ENCODE data around the gene FAM163B. TPM values are rescaled to one million over a fixed set of nuclear protein-coding genes. Genes with fewer than 3 reads are reported as not detected.

The FAM163B gene
- total RNA-seq, 1 donor from 2014 or later = not detected

GRCh38 chr9:133581513-133582343, 27.5 kb downstream of the FAM163B start:
- peaks cover 62% of the 10 kb centered on the region for H3K27me3 Mint-ChIP-seq
- POLR2A ChIA-PET = no interaction called here
- DNase-seq = no peak
- peaks cover 38% of the 10 kb centered on the region for H3K4me1 Mint-ChIP-seq
- no peak for ATAC-seq (ENCODE audit: low read depth)
- no peak overlapping the region for H3K27ac Mint-ChIP-seq
- H3K4me3 Mint-ChIP-seq = no peak overlapping the region
- no peaks in the 10 kb centered on the region for H3K9me3 Mint-ChIP-seq
- no peak for TF ChIP-seq CTCF (IDR thresholded peaks at IDR 0.05)
- no peaks in the 10 kb centered on the region for H3K36me3 Mint-ChIP-seq (ENCODE audit: low read depth)
- CTCF ChIA-PET = no interaction called here
- intact Hi-C loops (cut with micrococcal nuclease) = no loop called here

- no peaks in the 10 kb centered on the region for H3K36me3 Mint-ChIP-seq (ENCODE audit: low read depth)
- TF ChIP-seq CTCF (IDR thresholded peaks at IDR 0.05) = no peak
- ATAC-seq (ENCODE audit: low read depth) (no peak), DNase-seq (no peak)
- no peak overlapping the region for H3K27ac Mint-ChIP-seq
- no peak overlapping the region for H3K4me3 Mint-ChIP-seq
- peaks cover 67% of the 10 kb centered on the region for H3K27me3 Mint-ChIP-seq
- CTCF ChIA-PET = no interaction called here
- no peaks in the 10 kb centered on the region for H3K9me3 Mint-ChIP-seq
- intact Hi-C loops (cut with micrococcal nuclease) = no loop called here
- POLR2A ChIA-PET = no interaction called here
- H3K4me1 Mint-ChIP-seq = peaks cover 38% of the 10 kb centered on the region
These were observed 28.2 kb downstream of the FAM163B start for GRCh38 chr9:133581011-133581410.

- DNase-seq (no peak), ATAC-seq (ENCODE audit: low read depth) (no peak)
- Mint-ChIP-seq H3K27ac (no peak overlapping the region), H3K36me3 (ENCODE audit: low read depth) (no peaks in the 10 kb centered on the region), H3K4me3 (no peak overlapping the region), H3K4me1 (peaks cover 32% of the 10 kb centered on the region), H3K27me3 (peaks cover 70% of the 10 kb centered on the region), H3K9me3 (no peaks in the 10 kb centered on the region)
- CTCF ChIA-PET = no interaction called here
- POLR2A ChIA-PET = interaction anchor here (0.6 kb wide), 1 partner anchor 727 kb away, joined by 4 read pairs; no protein-coding TSS in a partner anchor
- TF ChIP-seq CTCF (IDR thresholded peaks at IDR 0.05) = no peak
- intact Hi-C loops (cut with micrococcal nuclease) = no loop called here
These were observed 28.8 kb downstream of the FAM163B start for GRCh38 chr9:133580419-133580738.

- no peak overlapping the region for H3K27ac Mint-ChIP-seq
- ATAC-seq (ENCODE audit: low read depth) = no peak
- TF ChIP-seq CTCF (IDR thresholded peaks at IDR 0.05) = no peak
These were observed 29.4 kb downstream of the FAM163B start for GRCh38 chr9:133579601-133580418.

More at GRCh38 chr9:133579601-133580418, 29.4 kb downstream of the FAM163B start:
- no peaks in the 10 kb centered on the region for H3K9me3 Mint-ChIP-seq
- H3K4me3 Mint-ChIP-seq = no peak overlapping the region
- intact Hi-C loops (cut with micrococcal nuclease) = no loop called here
- no peak for DNase-seq
- POLR2A ChIA-PET = interaction anchor here (0.6 kb wide), 1 partner anchor 727 kb away, joined by 4 read pairs; no protein-coding TSS in a partner anchor
- no peaks in the 10 kb centered on the region for H3K36me3 Mint-ChIP-seq (ENCODE audit: low read depth)
- peaks cover 26% of the 10 kb centered on the region for H3K4me1 Mint-ChIP-seq
- CTCF ChIA-PET = no interaction called here
- peaks cover 69% of the 10 kb centered on the region for H3K27me3 Mint-ChIP-seq

All from activated B cell treated with CpG ODN at 0.5 μM for 24 hours (primary cell).